ENCODE data around the gene SUCLG2.

The SUCLG2 gene

GRCh38 chr3:67564973-67565372 is 89.4 kb downstream of the SUCLG2 start:
- Histone ChIP-seq H2AFZ (ENCODE audit: low read depth, low read length) (no peak overlapping the region), H3K4me1 (ENCODE audit: control insufficient read depth, insufficient read depth, low read depth, low read length) (no peaks in the 10 kb centered on the region), H3K4ac (ENCODE audit: low read depth in 1 of 2, low read length in 2 of 2) (no peak overlapping the region), H2BK120ac (ENCODE audit: low read depth, low read length) (no peak overlapping the region), H3K4me2 (ENCODE audit: low read length, poor library complexity, severe bottlenecking) (no peak overlapping the region), H3K18ac (ENCODE audit: low read depth in 1 of 2, low read length in 2 of 2) (no peak overlapping the region), H3K4me3 (ENCODE audit: insufficient read depth in 1 of 2, low read depth in 1 of 2, low read length in 2 of 2) (no peak overlapping the region), H3K9me3 (ENCODE audit: control insufficient read depth, low read length) (no peaks in the 10 kb centered on the region), H4K91ac (ENCODE audit: low read length) (no peak overlapping the region), H3K36me3 (ENCODE audit: control insufficient read depth in 1 of 2, insufficient read depth in 2 of 2, low read depth in 1 of 2, low read length in 2 of 2) (peaks cover 0 to 4% of the 10 kb centered on the region in 2 experiments), H3K27me3 (ENCODE audit: control insufficient read depth in 1 of 2, insufficient read depth in 1 of 2, low read length in 2 of 2) (no peaks in the 10 kb centered on the region), H3K79me1 (replicated peaks; ENCODE audit: low read length, poor library complexity, severe bottlenecking) (peaks cover 34% of the 10 kb centered on the region), H3K27ac (ENCODE audit: low read length, poor library complexity, severe bottlenecking) (no peak overlapping the region), H3K9ac (ENCODE audit: low read length) (no peak overlapping the region), H2BK12ac (ENCODE audit: low read length in 2 of 2) (no peak overlapping the region), H2BK15ac (ENCODE audit: low read depth, poor library complexity, severe bottlenecking) (no peak overlapping the region), H4K8ac (ENCODE audit: low read length) (no peak overlapping the region), H3K14ac (ENCODE audit: low read length in 2 of 2) (no peak overlapping the region), H3K23ac (ENCODE audit: low read length in 2 of 2) (no peak overlapping the region), H2AK5ac (ENCODE audit: low read length, severe bottlenecking) (no peak overlapping the region), H2BK5ac (ENCODE audit: low read depth, low read length, poor library complexity, severe bottlenecking) (no peak overlapping the region)
- WGBS: 100% methylated on average over 1 of the region's 1 CpG
- no peak for DNase-seq

GRCh38 chr3:67564008-67564407 is 90.4 kb downstream of the SUCLG2 start:
- Histone ChIP-seq H2BK12ac (ENCODE audit: low read length in 2 of 2) (no peak overlapping the region), H2BK15ac (ENCODE audit: low read depth, poor library complexity, severe bottlenecking) (no peak overlapping the region), H2BK120ac (ENCODE audit: low read depth, low read length) (no peak overlapping the region), H3K14ac (ENCODE audit: low read length in 2 of 2) (no peak overlapping the region), H3K4me2 (ENCODE audit: low read length, poor library complexity, severe bottlenecking) (no peak overlapping the region), H3K4me3 (ENCODE audit: insufficient read depth in 1 of 2, low read depth in 1 of 2, low read length in 2 of 2) (no peak overlapping the region), H4K91ac (ENCODE audit: low read length) (no peak overlapping the region), H3K4ac (ENCODE audit: low read depth in 1 of 2, low read length in 2 of 2) (no peak overlapping the region), H2AFZ (ENCODE audit: low read depth, low read length) (no peak overlapping the region), H2AK5ac (ENCODE audit: low read length, severe bottlenecking) (no peak overlapping the region), H3K18ac (ENCODE audit: low read depth in 1 of 2, low read length in 2 of 2) (peak overlapping the region in 1 of 2 experiments; percentile 48), H3K9me3 (ENCODE audit: control insufficient read depth, low read length) (no peaks in the 10 kb centered on the region), H3K23ac (ENCODE audit: low read length in 2 of 2) (no peak overlapping the region), H2BK5ac (ENCODE audit: low read depth, low read length, poor library complexity, severe bottlenecking) (no peak overlapping the region), H3K9ac (ENCODE audit: low read length) (no peak overlapping the region), H4K8ac (ENCODE audit: low read length) (no peak overlapping the region), H3K36me3 (ENCODE audit: control insufficient read depth in 1 of 2, insufficient read depth in 2 of 2, low read depth in 1 of 2, low read length in 2 of 2) (peaks cover 0 to 9% of the 10 kb centered on the region in 2 experiments), H3K4me1 (ENCODE audit: control insufficient read depth, insufficient read depth, low read depth, low read length) (no peaks in the 10 kb centered on the region), H3K27me3 (ENCODE audit: control insufficient read depth in 1 of 2, insufficient read depth in 1 of 2, low read length in 2 of 2) (no peaks in the 10 kb centered on the region), H3K79me1 (replicated peaks; ENCODE audit: low read length, poor library complexity, severe bottlenecking) (peaks cover 31% of the 10 kb centered on the region), H3K27ac (ENCODE audit: low read length, poor library complexity, severe bottlenecking) (no peak overlapping the region)
- no peak for DNase-seq
- 76% methylated on average over 3 of the region's 3 CpGs for WGBS

GRCh38 chr3:67561667-67562394 is 92.6 kb downstream of the SUCLG2 start:
- WGBS: 93% methylated on average over 2 of the region's 2 CpGs
- no peak overlapping the region for H3K9ac ChIP-seq (ENCODE audit: low read length)

GRCh38 chr3:67561266-67561665 is 93.1 kb downstream of the SUCLG2 start:
- H3K27ac ChIP-seq (ENCODE audit: low read length, poor library complexity, severe bottlenecking): no peak overlapping the region
- H2BK15ac ChIP-seq (ENCODE audit: low read depth, poor library complexity, severe bottlenecking): no peak overlapping the region
- H2BK120ac ChIP-seq (ENCODE audit: low read depth, low read length): no peak overlapping the region
- no peak overlapping the region for H3K4me3 ChIP-seq (ENCODE audit: insufficient read depth in 1 of 2, low read depth in 1 of 2, low read length in 2 of 2)
- no peak overlapping the region for H4K8ac ChIP-seq (ENCODE audit: low read length)
- no peak overlapping the region for H3K4ac ChIP-seq (ENCODE audit: low read depth in 1 of 2, low read length in 2 of 2)
- DNase-seq: no peak
- H3K18ac ChIP-seq (ENCODE audit: low read depth in 1 of 2, low read length in 2 of 2): no peak overlapping the region
- peaks cover 27% of the 10 kb centered on the region for H3K79me1 ChIP-seq (replicated peaks; ENCODE audit: low read length, poor library complexity, severe bottlenecking)
- no peaks in the 10 kb centered on the region for H3K27me3 ChIP-seq (ENCODE audit: control insufficient read depth in 1 of 2, insufficient read depth in 1 of 2, low read length in 2 of 2)
- no CpG with 5 or more reads among the region's 1 CpG for WGBS
- no peak overlapping the region for H3K4me2 ChIP-seq (ENCODE audit: low read length, poor library complexity, severe bottlenecking)
- H4K91ac ChIP-seq (ENCODE audit: low read length): no peak overlapping the region
- no peak overlapping the region for H3K14ac ChIP-seq (ENCODE audit: low read length in 2 of 2)
- no peak overlapping the region for H2BK12ac ChIP-seq (ENCODE audit: low read length in 2 of 2)
- H2BK5ac ChIP-seq (ENCODE audit: low read depth, low read length, poor library complexity, severe bottlenecking): no peak overlapping the region
- H2AK5ac ChIP-seq (ENCODE audit: low read length, severe bottlenecking): no peak overlapping the region
- H2AFZ ChIP-seq (ENCODE audit: low read depth, low read length): no peak overlapping the region
- peaks cover 0 to 9% of the 10 kb centered on the region in 2 experiments for H3K36me3 ChIP-seq (ENCODE audit: control insufficient read depth in 1 of 2, insufficient read depth in 2 of 2, low read depth in 1 of 2, low read length in 2 of 2)
- no peak overlapping the region for H3K9ac ChIP-seq (ENCODE audit: low read length)
- H3K4me1 ChIP-seq (ENCODE audit: control insufficient read depth, insufficient read depth, low read depth, low read length): no peaks in the 10 kb centered on the region
- no peak overlapping the region for H3K23ac ChIP-seq (ENCODE audit: low read length in 2 of 2)
- H3K9me3 ChIP-seq (ENCODE audit: control insufficient read depth, low read length): no peaks in the 10 kb centered on the region

More at GRCh38 chr3:67561667-67562394, 92.6 kb downstream of the SUCLG2 start:
- Histone ChIP-seq H4K8ac (ENCODE audit: low read length) (no peak overlapping the region), H2AFZ (ENCODE audit: low read depth, low read length) (no peak overlapping the region), H3K14ac (ENCODE audit: low read length in 2 of 2) (no peak overlapping the region), H3K9me3 (ENCODE audit: control insufficient read depth, low read length) (no peaks in the 10 kb centered on the region), H3K27ac (ENCODE audit: low read length, poor library complexity, severe bottlenecking) (no peak overlapping the region), H3K4me3 (ENCODE audit: insufficient read depth in 1 of 2, low read depth in 1 of 2, low read length in 2 of 2) (no peak overlapping the region), H3K27me3 (ENCODE audit: control insufficient read depth in 1 of 2, insufficient read depth in 1 of 2, low read length in 2 of 2) (no peaks in the 10 kb centered on the region), H2BK120ac (ENCODE audit: low read depth, low read length) (no peak overlapping the region), H3K4me1 (ENCODE audit: control insufficient read depth, insufficient read depth, low read depth, low read length) (no peaks in the 10 kb centered on the region), H2AK5ac (ENCODE audit: low read length, severe bottlenecking) (no peak overlapping the region), H3K79me1 (replicated peaks; ENCODE audit: low read length, poor library complexity, severe bottlenecking) (peaks cover 28% of the 10 kb centered on the region), H3K18ac (ENCODE audit: low read depth in 1 of 2, low read length in 2 of 2) (no peak overlapping the region), H2BK15ac (ENCODE audit: low read depth, poor library complexity, severe bottlenecking) (no peak overlapping the region), H3K23ac (ENCODE audit: low read length in 2 of 2) (no peak overlapping the region), H3K4ac (ENCODE audit: low read depth in 1 of 2, low read length in 2 of 2) (no peak overlapping the region), H2BK12ac (ENCODE audit: low read length in 2 of 2) (no peak overlapping the region), H4K91ac (ENCODE audit: low read length) (no peak overlapping the region), H3K36me3 (ENCODE audit: control insufficient read depth in 1 of 2, insufficient read depth in 2 of 2, low read depth in 1 of 2, low read length in 2 of 2) (peaks cover 0 to 9% of the 10 kb centered on the region in 2 experiments), H3K4me2 (ENCODE audit: low read length, poor library complexity, severe bottlenecking) (no peak overlapping the region), H2BK5ac (ENCODE audit: low read depth, low read length, poor library complexity, severe bottlenecking) (no peak overlapping the region)
- peak; percentile 21 for DNase-seq
